Activated CD4-positive, CD25-positive, alpha-beta regulatory T cell treated with anti-CD3 and anti-CD28 coated beads, Interleukin-2, amount 50 U/mL, for 16 hours (primary cell): ENCODE measurements around the gene DHX29.

ENCODE experiments used
- DNase-seq: peaks from one replicate; pipeline ENCODE4 v3.0.0-alpha.2; 2020; ENCODE audit warnings: low read depth, low spot score

Gene DHX29

GRCh38 chr5:55316837-55317236, 9.3 kb upstream of the DHX29 start:
- DNase-seq: no peak

GRCh38 chr5:55316289-55316688, 8.8 kb upstream of the DHX29 start:
- DNase-seq: no peak

GRCh38 chr5:55313870-55314617, 6.5 kb upstream of the DHX29 start:
- DNase-seq: no peak

- DNase-seq: no peak
Observed at GRCh38 chr5:55308254-55308836, 851 bp upstream of the DHX29 start.

- DNase-seq: no peak
Observed at GRCh38 chr5:55306641-55307382, 682 bp downstream of the DHX29 start.

- no peak for DNase-seq
Observed at GRCh38 chr5:55305345-55305744, 2.1 kb downstream of the DHX29 start.

DNA sequence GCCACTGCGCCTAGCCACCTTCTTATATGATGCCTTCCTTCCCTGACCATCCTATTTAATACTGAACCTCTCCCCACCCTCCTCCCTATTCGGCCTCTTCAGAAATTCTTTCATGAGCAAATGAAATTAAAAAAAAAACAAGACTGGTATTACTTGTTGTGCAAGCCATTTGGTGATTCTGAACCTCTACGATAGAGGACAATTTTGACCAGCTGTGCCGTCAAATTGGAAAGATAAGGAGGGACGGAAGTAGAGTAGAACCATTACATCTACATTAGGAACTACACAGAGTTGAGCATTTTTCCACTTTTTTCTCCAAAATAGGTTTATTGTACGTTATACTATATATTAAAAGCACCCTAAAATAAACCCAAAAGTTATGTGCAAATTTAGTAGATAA, 2.9 kb downstream of the DHX29 start:
- DNase-seq: no peak

- no peak for DNase-seq
Observed at GRCh38 chr5:55303238-55303690, 4.2 kb downstream of the DHX29 start.

GRCh38 chr5:55300890-55301289, 6.6 kb downstream of the DHX29 start:
- DNase-seq: no peak

DNA sequence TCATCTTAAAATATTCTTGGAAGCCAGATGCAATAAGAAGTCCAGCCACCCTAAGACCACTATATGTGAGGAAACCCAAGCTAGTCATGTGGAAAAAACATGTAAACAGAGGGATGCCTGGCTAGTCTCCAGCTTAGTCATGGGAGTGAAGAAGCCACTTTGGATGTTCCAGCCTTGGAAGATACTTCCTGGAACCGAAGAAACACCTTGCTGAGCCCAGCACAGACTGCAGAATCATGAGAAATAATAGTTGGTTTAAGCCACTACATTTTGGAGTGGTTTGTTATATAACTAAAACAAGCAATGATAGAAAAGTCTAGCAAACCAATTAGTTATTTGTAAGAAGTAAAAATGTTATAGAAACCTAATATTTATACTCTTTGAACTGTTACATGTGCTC, 12.6 kb downstream of the DHX29 start:
- DNase-seq: no peak

- DNase-seq: no peak
Observed at GRCh38 chr5:55290991-55291390, 16.5 kb downstream of the DHX29 start.

DNA sequence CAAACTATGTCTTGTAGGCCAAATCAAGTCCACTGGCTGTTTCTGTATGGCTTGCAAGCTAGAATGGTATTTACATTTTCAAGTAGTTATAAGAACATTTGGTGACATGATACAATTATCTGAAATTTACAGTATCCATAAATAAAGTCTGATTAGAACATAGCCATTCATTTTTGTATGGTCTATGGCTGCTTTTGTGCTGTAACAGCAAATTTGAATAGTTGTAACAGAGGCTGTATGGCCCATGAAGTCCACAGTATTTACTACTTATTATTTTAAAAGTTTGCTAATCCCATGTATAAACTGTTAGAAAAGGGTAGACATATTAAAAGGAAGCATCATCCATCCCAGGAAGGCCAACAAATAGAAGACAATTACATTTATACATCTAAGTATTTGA, 17.7 kb downstream of the DHX29 start:
- DNase-seq: no peak

GRCh38 chr5:55286411-55286933, 21.0 kb downstream of the DHX29 start:
- no peak for DNase-seq

DNA sequence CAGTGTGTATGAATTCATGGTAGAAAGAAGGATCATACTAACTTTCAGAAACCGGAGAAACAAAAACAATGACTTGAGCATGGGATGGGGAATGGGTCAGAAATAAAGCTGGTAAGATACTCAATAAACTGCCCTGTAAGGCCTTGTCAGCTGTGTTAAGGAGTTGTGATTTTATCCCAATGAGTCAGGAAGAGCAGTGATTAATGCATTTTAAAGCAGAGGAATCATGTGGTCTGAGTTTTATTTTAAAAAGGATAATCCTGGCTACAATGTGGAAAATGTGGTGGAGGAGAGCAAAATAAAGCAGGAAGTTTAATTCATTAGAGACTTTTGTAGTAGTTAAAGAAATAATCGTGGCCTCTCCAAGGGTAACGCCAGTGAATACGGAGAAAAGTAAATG, 28.7 kb downstream of the DHX29 start:
- no peak for DNase-seq

DNA sequence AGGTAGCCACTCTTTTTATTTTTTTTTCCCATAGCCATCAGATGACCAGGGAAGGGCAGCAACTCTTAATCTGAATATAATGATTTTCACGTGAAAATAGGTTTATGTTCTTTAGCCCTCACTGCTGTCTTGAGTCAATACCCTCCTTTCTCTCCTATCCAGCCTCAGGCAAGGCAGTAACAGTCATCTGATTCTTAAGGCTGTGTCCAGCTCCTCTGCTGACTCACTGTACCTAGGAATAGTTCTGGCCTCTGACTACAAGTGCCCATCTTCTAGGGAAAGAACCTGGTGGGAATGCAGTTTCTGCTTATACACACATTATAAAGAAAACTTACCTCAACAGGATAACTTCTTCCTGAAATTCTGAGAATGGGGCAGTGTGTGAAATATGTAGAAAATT, 30.7 kb downstream of the DHX29 start:
- no peak for DNase-seq

DNA sequence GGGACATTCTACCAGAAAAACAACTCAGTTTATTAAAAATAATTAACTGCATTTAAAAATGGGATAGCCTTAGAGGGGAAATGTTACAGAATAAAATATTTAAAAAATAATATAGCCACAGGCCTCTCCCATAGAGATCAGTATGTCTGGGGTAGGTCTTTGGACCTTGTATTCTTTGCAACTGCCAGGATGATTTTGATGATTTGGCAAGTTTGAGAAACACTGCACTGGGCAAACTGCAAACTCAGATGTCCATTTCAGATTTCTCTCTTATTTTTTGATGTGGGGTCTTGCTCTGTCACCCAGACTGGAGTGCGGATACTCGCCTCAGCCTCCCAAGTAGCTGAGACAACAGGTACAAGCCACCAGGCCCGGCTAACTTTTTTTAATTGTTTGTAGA, 49.2 kb downstream of the DHX29 start:
- no peak for DNase-seq

DNA sequence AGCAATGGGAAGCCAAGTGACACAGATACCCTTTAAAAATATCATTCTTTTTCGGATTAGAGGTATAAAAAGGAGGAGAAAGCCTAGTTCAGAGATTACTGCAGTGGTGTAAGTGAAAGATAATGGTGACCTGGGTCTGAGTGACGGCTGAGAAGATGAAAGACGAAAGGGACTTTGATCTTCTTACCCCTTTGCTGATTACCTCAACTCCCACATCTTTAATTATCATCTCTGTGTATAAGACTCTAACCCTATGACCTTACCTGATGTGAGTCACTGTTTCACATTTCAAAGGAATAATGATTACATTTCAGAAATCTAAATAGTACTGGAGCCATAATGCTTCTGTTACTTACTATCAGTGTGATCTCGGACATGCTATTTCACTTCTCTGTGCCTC, 52.7 kb downstream of the DHX29 start:
- DNase-seq: no peak

DNA sequence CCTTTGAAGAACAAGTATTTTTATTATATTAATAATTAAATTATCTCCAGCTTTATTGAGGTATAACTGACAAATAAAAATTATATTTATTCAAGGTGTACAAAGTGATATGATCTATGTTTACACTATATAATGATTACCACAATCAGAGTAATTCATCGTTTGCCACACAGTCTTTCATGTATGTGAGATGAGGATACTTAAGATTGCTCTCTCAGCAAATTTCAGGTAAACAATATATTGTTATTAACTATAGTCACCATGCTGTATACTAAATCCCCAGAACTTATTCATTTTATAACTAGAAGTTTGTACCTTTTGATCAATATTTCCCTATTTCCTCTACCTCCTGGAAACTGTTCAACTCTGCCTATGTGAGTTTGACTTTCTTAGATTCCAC, 57.4 kb downstream of the DHX29 start:
- DNase-seq: no peak

GRCh38 chr5:55241746-55242145, 65.7 kb downstream of the DHX29 start:
- DNase-seq: no peak

GRCh38 chr5:55236800-55237199, 70.7 kb downstream of the DHX29 start:
- DNase-seq: no peak

- DNase-seq: no peak
Observed at GRCh38 chr5:55234121-55234700, 73.3 kb downstream of the DHX29 start.
